Urinary bladder (tissue), 4 donors: ENCODE data around the gene CEP76. TPM values are rescaled to one million over a fixed set of nuclear protein-coding genes. Genes with fewer than 3 reads are reported as not detected.
"Not testable (repeated sequence)": the region's sequence is repeated elsewhere in the genome, so short reads cannot be mapped to it uniquely, and the experiment has no call there.

Experiments
- DNase-seq: peaks from one replicate; pipeline ENCODE4 v3.0.0-alpha.2; 2015; ENCODE audit errors: extremely low spot score
- H3K27ac ChIP-seq: one replicate; pipeline ENCODE4 v1.5.1; 2013; ENCODE audit warnings: low read depth, mild to moderate bottlenecking, moderate library complexity
- H3K36me3 ChIP-seq: one replicate; pipeline ENCODE4 v1.6.1; 2013; ENCODE audit warnings: mild to moderate bottlenecking, moderate library complexity; ENCODE audit not compliant: insufficient read depth
- H3K4me1 ChIP-seq: one replicate; pipeline ENCODE4 v1.6.1; 2013; ENCODE audit warnings: mild to moderate bottlenecking, moderate library complexity; ENCODE audit not compliant: insufficient read depth
- H3K4me3 ChIP-seq: one replicate; pipeline ENCODE4 v1.5.1; 2013; ENCODE audit warnings: low read depth, low read length
- WGBS: extraction: QIAGEN DNeasy Blood & Tissue Kit; methylation state at CpG from one replicate; pipeline ENCODE4 v1.1.7; 2013; 5-methylcytosine and 5-hydroxymethylcytosine counted together
- polyA plus RNA-seq: library from polyadenylated mRNA; stranded (reverse); fragments of 200-250 nt; gene quantifications from one replicate; pipeline ENCODE4 v1.2.3, GENCODE V29; 2013
- total RNA-seq: library from RNA; depleted of rRNA; stranded (reverse); fragments of >200 nt; gene quantifications from one replicate; pipeline ENCODE4 v1.2.3, GENCODE V29; 2014
- donor health status: healthy with polysubstance abuse.
- donor health status: healthy.

The CEP76 gene
- total and polyA plus RNA-seq, 2 donors = 4.4 to 14.3 TPM

GRCh38 chr18:12645254-12645653 is 57.3 kb downstream of the CEP76 start:
- Histone ChIP-seq H3K36me3 (no peaks in the 10 kb centered on the region), H3K27ac (no peak overlapping the region), H3K4me3 (no peak overlapping the region), H3K4me1 (peaks cover 3% of the 10 kb centered on the region)
- no peak for DNase-seq

DNA sequence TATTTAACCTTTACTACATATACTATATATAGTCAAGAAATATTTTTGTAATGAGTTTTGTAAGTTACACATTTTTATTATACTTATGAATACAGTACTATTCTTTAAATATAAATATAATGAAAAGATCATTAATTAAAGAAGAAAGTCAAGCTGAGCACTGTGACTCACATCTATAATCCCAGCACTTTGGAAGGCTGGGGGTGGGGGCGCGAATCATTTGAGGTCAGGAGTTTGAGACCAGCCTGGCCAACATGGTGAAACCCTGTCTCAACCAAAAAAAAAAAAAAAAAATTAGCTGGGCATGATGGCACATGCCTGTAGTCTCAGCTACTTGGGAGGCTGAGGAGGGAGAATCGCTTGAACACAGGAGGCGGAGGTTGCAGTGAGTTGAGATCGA is 58.8 kb downstream of the CEP76 start:
- DNase-seq, H3K4me1 ChIP-seq, H3K27ac ChIP-seq, H3K4me3 ChIP-seq, H3K36me3 ChIP-seq: not testable (repeated sequence)
- WGBS = 96% methylated on average over 5 of the region's 5 CpGs

DNA sequence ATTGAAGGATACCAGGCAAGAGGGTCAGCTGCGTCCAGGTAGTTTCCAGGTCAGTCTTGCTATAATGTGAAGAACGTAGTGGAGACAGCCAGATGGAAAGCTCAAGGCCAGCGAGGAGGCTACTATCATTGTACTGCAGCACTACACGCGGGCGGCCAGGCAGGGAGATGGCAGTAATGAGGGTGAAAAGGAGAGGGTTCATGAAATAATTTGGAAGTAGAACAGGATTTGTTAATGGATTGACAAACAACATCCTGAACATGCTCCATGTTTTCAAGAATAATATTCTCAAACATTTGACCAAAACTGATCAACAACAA is 61.7 kb downstream of the CEP76 start:
- no peak overlapping the region for H3K4me3 ChIP-seq
- WGBS = 86% methylated on average over 6 of the region's 6 CpGs
- no peak overlapping the region for H3K27ac ChIP-seq

DNA sequence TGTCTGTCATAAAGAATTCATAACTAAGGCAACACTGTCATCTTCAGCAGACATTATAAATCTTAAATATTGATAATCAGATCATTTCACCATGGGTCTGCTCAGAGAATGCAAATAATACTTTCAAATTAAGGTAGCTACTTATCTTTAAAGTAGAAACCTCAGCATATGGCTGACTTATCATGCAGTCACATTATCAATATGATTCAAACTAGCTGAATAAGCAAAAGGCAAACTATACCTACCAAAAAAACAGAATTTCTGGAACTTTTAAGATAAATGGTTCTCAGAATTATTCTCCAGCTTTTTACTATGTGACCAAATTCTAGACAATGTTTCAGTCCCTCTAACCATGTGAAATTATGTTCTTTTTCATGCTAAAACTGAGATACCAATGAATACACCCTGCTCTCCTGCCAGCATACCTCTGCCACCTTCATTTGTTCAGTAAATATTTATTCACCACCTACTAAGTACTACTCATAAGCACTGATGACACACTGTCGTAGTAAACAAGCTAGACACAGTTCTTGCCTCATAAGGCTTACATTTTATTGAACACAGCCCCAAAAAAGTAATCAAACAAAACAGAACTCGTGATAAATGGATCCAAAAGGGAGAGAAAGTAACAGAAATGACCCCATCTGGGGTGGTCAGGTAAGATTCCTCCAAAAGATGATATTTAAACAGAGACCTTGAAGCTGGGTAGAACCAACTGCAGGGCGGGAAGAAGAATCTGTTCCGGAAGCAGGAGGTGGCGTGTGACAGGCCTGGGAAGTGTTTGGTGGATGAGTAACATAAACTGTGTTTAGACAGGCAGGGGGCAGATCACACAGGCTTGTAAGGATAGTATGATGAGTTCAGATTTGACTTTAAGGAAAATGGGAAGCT is 62.3 kb downstream of the CEP76 start:
- 78% methylated on average over 5 of the region's 5 CpGs for WGBS

More for the DNA sequence above, 61.7 kb downstream of the CEP76 start:
- no peak for DNase-seq
- no peaks in the 10 kb centered on the region for H3K36me3 ChIP-seq
- H3K4me1 ChIP-seq = peaks cover 5% of the 10 kb centered on the region

GRCh38 chr18:12638644-12639124 is 63.8 kb downstream of the CEP76 start:
- Histone ChIP-seq H3K36me3 (no peaks in the 10 kb centered on the region), H3K27ac (no peak overlapping the region), H3K4me1 (peaks cover 2% of the 10 kb centered on the region), H3K4me3 (no peak overlapping the region)
- no peak for DNase-seq
- WGBS = 82% methylated on average over 3 of the region's 3 CpGs

More for the DNA sequence above, 62.3 kb downstream of the CEP76 start:
- Histone ChIP-seq H3K27ac (no peak overlapping the region), H3K36me3 (no peaks in the 10 kb centered on the region), H3K4me3 (no peak overlapping the region), H3K4me1 (peaks cover 3% of the 10 kb centered on the region)
- no peak for DNase-seq

GRCh38 chr18:12637901-12638643 is 64.5 kb downstream of the CEP76 start:
- 95% methylated on average over 4 of the region's 4 CpGs for WGBS
- no peaks in the 10 kb centered on the region for H3K36me3 ChIP-seq
- no peak for DNase-seq
- no peak overlapping the region for H3K4me3 ChIP-seq
- H3K4me1 ChIP-seq = peaks cover 2% of the 10 kb centered on the region
- no peak overlapping the region for H3K27ac ChIP-seq

DNA sequence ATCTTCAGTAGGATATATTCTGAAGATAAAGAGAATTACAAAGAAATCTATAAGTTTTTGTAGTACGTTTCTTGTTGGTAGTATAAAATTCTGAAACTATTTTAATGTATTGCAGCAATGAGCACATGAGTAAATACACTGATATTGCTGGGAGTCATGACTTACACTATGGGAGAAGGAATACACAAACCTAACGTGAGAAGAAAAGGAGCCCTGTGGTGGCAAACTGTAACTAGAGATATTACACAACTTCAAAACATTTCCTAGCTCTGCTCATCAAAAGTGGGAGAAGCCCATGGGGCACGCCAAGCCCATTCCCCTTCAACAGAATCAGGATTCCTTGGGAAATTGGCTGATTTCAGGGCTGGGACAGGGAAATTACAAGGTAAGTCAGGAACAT is 65.1 kb downstream of the CEP76 start:
- no peak for DNase-seq
- Histone ChIP-seq H3K4me3 (no peak overlapping the region), H3K27ac (no peak overlapping the region), H3K4me1 (peaks cover 2% of the 10 kb centered on the region), H3K36me3 (no peaks in the 10 kb centered on the region)
- 95% methylated on average over 3 of the region's 3 CpGs for WGBS

DNA sequence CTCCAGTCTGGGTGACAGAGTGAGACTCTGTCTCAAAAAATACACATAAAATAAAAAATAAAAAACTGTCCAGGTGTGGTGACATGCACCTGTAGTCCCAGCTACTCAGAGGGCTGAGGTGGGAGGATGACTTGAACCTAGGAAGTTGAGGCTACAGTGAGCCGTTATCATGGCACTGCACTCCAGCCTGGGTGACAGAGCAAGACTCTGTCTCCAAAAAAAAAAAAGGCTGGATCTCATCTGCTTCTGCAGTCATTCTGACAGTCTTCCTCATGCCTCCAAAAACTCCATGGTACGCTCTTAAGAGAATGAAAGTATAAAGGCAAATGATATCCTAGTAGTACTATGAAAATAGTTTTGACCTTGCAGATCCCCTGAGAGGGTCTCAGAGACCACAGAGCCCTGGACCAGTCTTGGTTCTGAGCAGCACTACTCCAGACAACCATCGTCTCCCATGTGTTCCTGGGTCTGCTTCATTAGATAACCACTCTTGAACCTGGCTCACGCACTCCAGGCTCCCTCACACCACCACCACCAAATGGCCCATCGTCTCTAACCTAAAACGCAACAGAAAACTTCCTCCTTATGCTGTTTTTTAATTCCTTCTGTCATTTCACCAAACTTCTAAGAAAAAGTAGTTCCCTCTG is 70.6 kb downstream of the CEP76 start:
- 79% methylated on average over 6 of the region's 6 CpGs for WGBS
- Histone ChIP-seq H3K4me1 (no peaks in the 10 kb centered on the region), H3K27ac (no peak overlapping the region), H3K4me3 (no peak overlapping the region), H3K36me3 (no peaks in the 10 kb centered on the region)
- no peak for DNase-seq

DNA sequence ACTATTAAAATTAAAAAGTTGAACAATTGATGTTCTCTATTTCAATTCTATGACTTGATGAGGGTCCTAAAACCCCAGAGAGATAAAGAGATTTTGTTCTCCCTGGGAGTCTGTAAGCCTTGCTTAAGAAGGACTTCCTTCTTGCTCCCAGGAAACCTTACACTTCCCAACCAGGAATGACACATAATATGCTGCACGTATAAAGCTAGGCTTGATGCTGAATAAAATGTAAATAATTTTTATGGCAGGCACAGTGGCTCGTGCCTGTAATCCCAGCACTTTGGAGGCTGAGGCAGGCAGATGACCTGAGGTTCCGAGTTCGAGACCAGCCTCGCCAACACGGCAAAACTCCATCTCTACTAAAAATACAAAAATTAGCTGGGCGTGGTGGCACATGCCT is 72.4 kb downstream of the CEP76 start:
- Histone ChIP-seq H3K36me3 (no peaks in the 10 kb centered on the region), H3K4me3 (no peak overlapping the region), H3K4me1 (no peaks in the 10 kb centered on the region), H3K27ac (no peak overlapping the region)
- WGBS = 84% methylated on average over 7 of the region's 7 CpGs
- DNase-seq = no peak

DNA sequence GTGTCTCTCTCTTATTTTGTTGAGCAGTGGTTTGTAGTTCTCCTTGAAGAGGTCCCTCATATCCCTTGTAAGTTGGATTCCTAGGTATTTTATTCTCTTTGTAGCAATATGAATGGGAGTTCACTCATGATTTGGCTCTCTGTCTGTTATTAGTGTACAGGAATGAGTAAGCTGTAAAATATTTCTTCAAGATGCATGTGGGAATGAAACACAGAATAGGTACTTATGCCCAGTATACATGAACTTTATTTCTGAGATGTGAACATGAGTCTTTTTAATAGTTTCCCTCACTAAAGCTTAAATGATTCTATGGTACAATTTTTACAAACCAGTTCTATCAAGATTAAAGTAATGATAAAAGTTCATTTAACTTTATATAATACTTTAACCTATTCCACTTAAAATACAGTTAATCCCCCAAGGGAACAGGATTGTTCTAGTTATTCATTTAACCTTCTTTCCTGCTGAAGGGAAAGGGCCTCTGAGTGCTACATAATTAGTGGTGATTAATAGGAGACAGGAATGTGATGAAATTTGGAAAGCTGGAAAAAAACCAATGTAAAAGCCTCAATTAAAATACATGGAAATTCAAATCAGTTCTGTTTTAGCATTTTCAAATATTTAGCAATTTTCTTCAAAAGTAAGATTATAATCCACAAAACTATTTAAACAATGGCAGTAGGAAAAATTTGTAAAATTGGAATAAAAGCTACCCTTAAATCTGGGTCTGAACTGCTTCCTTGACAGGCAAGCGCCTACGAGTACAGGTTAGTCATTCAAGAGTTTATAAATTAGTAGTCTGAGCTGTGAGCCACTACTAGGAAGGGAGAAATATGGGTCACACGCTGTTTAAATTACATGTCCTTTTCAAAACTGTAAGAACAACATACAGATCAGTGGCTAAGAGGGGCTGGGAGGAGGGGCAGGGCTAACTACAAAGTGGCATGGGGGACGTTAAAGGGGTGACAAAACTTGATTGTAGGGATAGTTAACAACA is 73.5 kb downstream of the CEP76 start:
- Histone ChIP-seq H3K27ac (no peak overlapping the region), H3K4me1 (no peaks in the 10 kb centered on the region), H3K4me3 (no peak overlapping the region), H3K36me3 (no peaks in the 10 kb centered on the region)
- no peak for DNase-seq
- WGBS = 77% methylated on average over 4 of the region's 4 CpGs

DNA sequence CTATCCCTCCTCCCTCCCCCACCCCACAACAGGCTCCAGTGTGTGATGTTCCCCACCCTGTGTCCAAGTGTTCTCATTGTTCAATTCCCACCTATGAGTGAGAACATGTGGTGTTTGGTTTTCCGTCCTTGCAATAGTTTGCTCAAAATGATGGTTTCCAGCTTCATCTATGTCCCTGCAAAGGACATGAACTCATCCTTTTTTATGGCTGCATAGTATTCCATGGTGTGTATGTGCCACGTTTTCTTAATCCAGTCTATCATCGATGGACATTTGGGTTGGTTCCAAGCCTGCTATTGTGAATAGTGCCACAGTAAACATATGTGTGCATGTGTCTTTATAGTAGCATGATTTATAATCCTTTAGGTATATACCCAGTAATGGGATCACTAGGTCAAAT is 75.3 kb downstream of the CEP76 start:
- not testable (repeated sequence) for H3K36me3 ChIP-seq, DNase-seq, H3K27ac ChIP-seq, H3K4me1 ChIP-seq, H3K4me3 ChIP-seq
- 92% methylated on average over 3 of the region's 3 CpGs for WGBS

DNA sequence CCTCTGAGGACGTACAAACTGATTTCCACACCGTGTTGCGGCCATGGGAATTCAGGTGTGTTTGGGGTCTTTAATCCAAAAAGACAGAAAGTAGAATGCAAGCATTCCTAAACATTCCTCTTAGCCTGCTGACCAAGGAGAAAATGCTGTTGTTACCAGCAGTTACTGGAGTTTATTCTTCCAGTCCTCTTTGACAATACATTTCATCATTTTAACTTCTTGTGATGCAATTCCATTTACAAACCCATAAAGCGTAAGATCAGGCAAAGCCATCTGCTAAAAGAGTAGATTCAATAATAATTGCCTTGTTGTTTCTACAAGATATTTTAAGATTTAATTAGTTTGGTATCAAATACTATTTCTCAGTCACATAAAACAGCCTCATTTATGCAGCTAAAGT is 77.3 kb downstream of the CEP76 start:
- H3K27ac ChIP-seq = no peak overlapping the region
- H3K36me3 ChIP-seq = no peaks in the 10 kb centered on the region
- no peaks in the 10 kb centered on the region for H3K4me1 ChIP-seq
- H3K4me3 ChIP-seq = no peak overlapping the region
- no peak for DNase-seq
- WGBS = 95% methylated on average over 4 of the region's 4 CpGs
